Mesendoderm (in vitro differentiated cells): Measurements from ENCODE around the gene KLHDC3. TPM values are rescaled to one million over a fixed set of nuclear protein-coding genes. Genes with fewer than 3 reads are reported as not detected.

Experiments used
- DNase-seq: peaks from one replicate; pipeline ENCODE4 v3.0.0; 2013
- H2AK5ac ChIP-seq: 2 replicates; pipeline ENCODE4 v1.6.1; 2013; ENCODE audit warnings: low read length, inconsistent platforms
- H2BK120ac ChIP-seq: 2 replicates; pipeline ENCODE4 v1.6.1; 2013; ENCODE audit warnings: low read depth, mild to moderate bottlenecking, low read length, moderate library complexity, mixed read lengths
- H2BK15ac ChIP-seq: replicated peaks from 2 replicates; pipeline ENCODE4 v1.6.1; 2013; ENCODE audit warnings: low read depth, mild to moderate bottlenecking, moderate library complexity
- H2BK5ac ChIP-seq: 2 replicates; pipeline ENCODE4 v1.6.1; 2013; ENCODE audit warnings: low read length, inconsistent platforms
- H3K18ac ChIP-seq: 2 replicates; pipeline ENCODE4 v1.6.1; 2013; ENCODE audit warnings: mild to moderate bottlenecking, low read length, mixed read lengths
- H3K23ac ChIP-seq: one replicate; pipeline ENCODE4 v1.6.1; 2013; ENCODE audit warnings: low read length
- H3K27ac ChIP-seq: 2 replicates; pipeline ENCODE4 v1.5.1; 2013; ENCODE audit warnings: low read depth, mild to moderate bottlenecking, inconsistent platforms, low read length, moderate library complexity
- H3K27me3 ChIP-seq: 2 replicates; pipeline ENCODE4 v1.6.1; 2013; ENCODE audit warnings: low read length, control low read depth, mild to moderate bottlenecking, inconsistent platforms; ENCODE audit not compliant: insufficient read depth, poor library complexity
- H3K36me3 ChIP-seq: 2 replicates; pipeline ENCODE4 v1.6.1; 2013; ENCODE audit warnings: low read length, inconsistent platforms; ENCODE audit not compliant: control insufficient read depth, insufficient read depth
- H3K4ac ChIP-seq: one replicate; pipeline ENCODE4 v1.6.1; 2013; ENCODE audit warnings: low read depth, mild to moderate bottlenecking, low read length, moderate library complexity
- H3K4me1 ChIP-seq: 2 replicates; pipeline ENCODE4 v1.6.1; 2013; ENCODE audit warnings: low read depth, low read length, inconsistent platforms; ENCODE audit not compliant: control insufficient read depth
- H3K4me2 ChIP-seq: 2 replicates; pipeline ENCODE4 v1.6.1; 2013; ENCODE audit warnings: low read length
- H3K4me3 ChIP-seq: 2 replicates; pipeline ENCODE4 v1.5.1; 2013; ENCODE audit warnings: mild to moderate bottlenecking, low read length
- H3K56ac ChIP-seq: one replicate; pipeline ENCODE4 v1.6.1; 2013; ENCODE audit warnings: low read length
- H3K79me1 ChIP-seq: 2 replicates; pipeline ENCODE4 v1.6.1; 2013; ENCODE audit warnings: low read length, inconsistent platforms
- H3K79me2 ChIP-seq: 2 replicates; pipeline ENCODE4 v1.6.1; 2013; ENCODE audit warnings: mild to moderate bottlenecking, low read length; ENCODE audit not compliant: control insufficient read depth, insufficient read depth
- H3K9ac ChIP-seq: 2 replicates; pipeline ENCODE4 v1.6.1; 2013; ENCODE audit warnings: low read length, inconsistent platforms
- H4K5ac ChIP-seq: one replicate; pipeline ENCODE4 v1.6.1; 2013; ENCODE audit warnings: low read length
- H4K8ac ChIP-seq: one replicate; pipeline ENCODE4 v1.6.1; 2013; ENCODE audit warnings: low read depth, mild to moderate bottlenecking, control low read depth, low read length, moderate library complexity
- WGBS: extraction: QIAGEN DNeasy Blood & Tissue Kit; methylation state at CpG from one replicate; pipeline ENCODE4 v1.1.7; 2013; ENCODE audit warnings: low lambda C conversion rate, missing lambda C conversion rate; ENCODE audit not compliant: insufficient coverage; ENCODE audit errors: extremely low coverage; 5-methylcytosine and 5-hydroxymethylcytosine counted together
- polyA plus RNA-seq, 2 experiments: library from polyadenylated mRNA; stranded (reverse); fragments of 200-250 nt; gene quantifications; one replicate each; pipeline ENCODE4 v1.2.3, GENCODE V29; 2013

KLHDC3 gene, protein sequence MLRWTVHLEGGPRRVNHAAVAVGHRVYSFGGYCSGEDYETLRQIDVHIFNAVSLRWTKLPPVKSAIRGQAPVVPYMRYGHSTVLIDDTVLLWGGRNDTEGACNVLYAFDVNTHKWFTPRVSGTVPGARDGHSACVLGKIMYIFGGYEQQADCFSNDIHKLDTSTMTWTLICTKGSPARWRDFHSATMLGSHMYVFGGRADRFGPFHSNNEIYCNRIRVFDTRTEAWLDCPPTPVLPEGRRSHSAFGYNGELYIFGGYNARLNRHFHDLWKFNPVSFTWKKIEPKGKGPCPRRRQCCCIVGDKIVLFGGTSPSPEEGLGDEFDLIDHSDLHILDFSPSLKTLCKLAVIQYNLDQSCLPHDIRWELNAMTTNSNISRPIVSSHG
- 87.8 TPM for polyA plus RNA-seq (2013, experiment 1 of 2)
- polyA plus RNA-seq (2013, experiment 2 of 2) = 87.5 TPM

DNA sequence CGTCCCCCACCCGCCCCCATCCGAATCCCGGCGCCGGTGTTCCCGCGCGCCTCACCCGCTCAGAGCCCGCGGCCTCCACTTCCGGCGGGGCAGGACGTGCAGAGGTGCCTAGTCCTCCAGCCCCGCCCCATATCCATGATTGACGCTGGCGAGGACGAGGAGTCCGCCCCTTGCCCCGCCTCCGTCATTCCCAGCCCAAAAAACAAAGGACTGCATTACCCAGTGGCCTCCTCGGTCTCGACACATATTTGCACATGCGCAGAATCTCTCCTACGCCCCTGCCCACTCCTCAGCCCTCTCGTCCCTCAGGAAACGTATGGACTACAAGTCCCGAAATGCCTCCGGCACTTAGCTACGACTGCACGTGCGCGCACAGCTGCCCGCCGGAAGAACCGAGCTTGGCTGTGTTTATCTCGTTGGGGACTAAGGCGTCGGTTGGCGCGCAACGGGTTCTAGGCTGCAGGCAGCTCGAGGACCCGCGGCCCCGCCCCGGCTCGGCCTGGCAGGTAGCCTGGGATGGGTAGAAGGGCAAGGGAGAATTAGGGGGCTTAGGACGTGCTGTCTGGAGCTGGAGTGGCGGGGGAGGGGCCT, at the start of gene KLHDC3, which contains the start of gene MEA1:
KLHDC3 (plus strand) TSS at position 407 of the 591 bp plus-strand sequence. CDS start 2,944 bp downstream, outside the sequence.
MEA1 (minus strand) TSS at position 104 of the 591 bp plus-strand sequence. CDS start 133 bp downstream, outside the sequence.
- Histone ChIP-seq H2BK15ac (no peak within 1 kb of the TSS), H3K4me2 (peak within 1 kb of the TSS; percentile 98), H4K8ac (peak within 1 kb of the TSS; percentile 82), H2BK120ac (no peak within 1 kb of the TSS), H4K5ac (no peak within 1 kb of the TSS), H3K23ac (peak within 1 kb of the TSS; percentile 83), H2AK5ac (peak within 1 kb of the TSS; percentile 88), H3K27ac (peak within 1 kb of the TSS; percentile 48), H3K4me1 (peaks cover 6% of the 10 kb centered on the region), H3K56ac (peak within 1 kb of the TSS; percentile 96), H3K18ac (peak within 1 kb of the TSS; percentile 19), H2BK5ac (peak within 1 kb of the TSS; percentile 56), H3K4me3 (peak within 1 kb of the TSS; percentile 88), H3K9ac (peak within 1 kb of the TSS; percentile 93), H3K4ac (no peak within 1 kb of the TSS), H3K36me3 (peaks cover 20% of the 10 kb centered on the region), H3K79me2 (peaks cover 21% of the 10 kb centered on the region), H3K79me1 (peaks cover 16% of the 10 kb centered on the region), H3K27me3 (no peaks in the 10 kb centered on the region)
- DNase-seq = peak; percentile 100
- WGBS = no CpG with 5 or more reads among the region's 51 CpGs

DNA sequence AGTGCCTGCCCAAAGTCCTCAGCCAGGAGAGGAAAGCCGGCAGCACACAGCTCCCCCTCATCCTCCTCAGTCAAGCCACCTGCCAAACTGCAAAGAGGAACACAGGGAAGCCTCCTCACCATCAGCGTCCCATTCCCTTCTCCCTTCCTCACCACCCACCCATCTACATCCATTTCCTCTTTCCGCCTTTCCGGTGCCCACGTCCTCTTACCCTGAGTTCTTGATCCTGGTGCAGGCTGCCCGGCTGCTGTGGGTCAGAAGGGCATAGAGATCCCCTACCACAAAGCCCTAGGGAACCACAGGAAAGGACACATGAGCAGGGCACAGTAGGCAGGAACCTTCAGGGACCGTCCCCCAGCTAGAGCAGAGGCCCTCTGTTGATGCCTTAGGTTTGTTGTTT, 47.5 kb upstream of the KLHDC3 start:
- Histone ChIP-seq H3K4me1 (peaks cover 2% of the 10 kb centered on the region), H3K4ac (no peak overlapping the region), H3K4me2 (no peak overlapping the region), H3K9ac (no peak overlapping the region), H2BK5ac (no peak overlapping the region), H3K27ac (no peak overlapping the region), H3K56ac (no peak overlapping the region), H3K36me3 (no peaks in the 10 kb centered on the region), H4K5ac (no peak overlapping the region), H2BK15ac (no peak overlapping the region), H3K79me2 (no peaks in the 10 kb centered on the region), H2BK120ac (no peak overlapping the region), H3K23ac (no peak overlapping the region), H2AK5ac (no peak overlapping the region), H3K18ac (no peak overlapping the region), H3K4me3 (no peak overlapping the region), H3K27me3 (no peaks in the 10 kb centered on the region), H4K8ac (no peak overlapping the region), H3K79me1 (no peaks in the 10 kb centered on the region)
- no CpG with 5 or more reads among the region's 7 CpGs for WGBS
- no peak for DNase-seq

DNA sequence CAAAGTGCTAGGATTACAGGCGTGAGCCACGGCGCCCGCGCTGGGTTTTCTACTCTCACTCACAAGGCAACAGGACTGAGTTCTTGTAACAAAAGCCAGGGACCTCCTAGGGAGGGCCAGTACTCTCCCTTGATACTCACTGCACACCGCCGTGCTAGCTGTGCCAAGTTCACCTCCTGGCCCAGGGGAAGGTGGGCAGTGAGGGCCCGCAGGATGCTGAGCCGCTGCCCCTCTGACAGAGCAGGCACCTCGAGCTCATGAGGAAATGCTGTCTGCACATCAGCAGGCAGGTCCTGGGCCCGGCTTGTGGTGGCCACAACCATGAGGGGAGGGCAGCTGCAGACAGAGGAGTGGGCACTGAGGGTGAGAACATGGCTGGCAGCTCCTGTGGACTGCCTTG, 46.8 kb upstream of the KLHDC3 start:
- Histone ChIP-seq H3K27ac (no peak overlapping the region), H3K79me1 (no peaks in the 10 kb centered on the region), H3K23ac (no peak overlapping the region), H2AK5ac (no peak overlapping the region), H3K4me2 (no peak overlapping the region), H3K56ac (no peak overlapping the region), H4K5ac (no peak overlapping the region), H3K27me3 (no peaks in the 10 kb centered on the region), H3K36me3 (no peaks in the 10 kb centered on the region), H3K4me3 (no peak overlapping the region), H3K9ac (no peak overlapping the region), H2BK120ac (no peak overlapping the region), H2BK15ac (no peak overlapping the region), H2BK5ac (no peak overlapping the region), H3K4ac (no peak overlapping the region), H3K79me2 (no peaks in the 10 kb centered on the region), H4K8ac (no peak overlapping the region), H3K18ac (no peak overlapping the region), H3K4me1 (peaks cover 2% of the 10 kb centered on the region)
- WGBS = no CpG with 5 or more reads among the region's 11 CpGs
- no peak for DNase-seq

DNA sequence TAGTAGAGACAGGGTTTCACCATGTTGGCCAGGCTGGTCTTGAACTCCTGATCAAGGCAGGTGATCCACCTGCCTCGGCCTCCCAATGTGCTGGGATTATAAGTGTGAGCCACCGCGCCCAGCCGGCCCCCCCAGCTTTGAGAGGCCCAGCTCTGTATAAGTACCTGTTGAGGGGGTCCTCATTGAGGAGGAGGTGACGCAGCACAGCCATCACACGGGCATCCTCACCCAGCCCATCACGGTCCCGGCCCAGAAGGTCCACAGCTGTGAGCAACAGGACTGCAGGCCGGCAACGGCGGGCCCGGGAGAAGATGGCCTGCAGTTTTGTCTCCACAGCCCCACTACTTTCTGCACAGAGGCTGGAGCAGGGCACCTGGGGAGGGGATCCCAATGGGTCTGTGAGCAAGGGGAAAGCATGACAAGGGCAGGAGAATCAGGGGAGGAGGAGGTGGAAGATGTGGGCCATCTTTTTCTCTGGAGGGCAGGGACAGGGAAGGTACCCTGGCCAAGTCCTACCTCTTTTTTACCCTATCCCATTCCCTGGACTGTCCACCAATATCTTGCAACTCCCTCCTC, 45.8 kb upstream of the KLHDC3 start:
- Histone ChIP-seq H2BK120ac (no peak overlapping the region), H3K36me3 (no peaks in the 10 kb centered on the region), H4K8ac (no peak overlapping the region), H3K4me1 (peaks cover 2% of the 10 kb centered on the region), H3K79me1 (no peaks in the 10 kb centered on the region), H3K4me2 (no peak overlapping the region), H2BK5ac (no peak overlapping the region), H3K23ac (no peak overlapping the region), H3K27me3 (no peaks in the 10 kb centered on the region), H3K27ac (no peak overlapping the region), H3K18ac (no peak overlapping the region), H2AK5ac (no peak overlapping the region), H3K9ac (no peak overlapping the region), H2BK15ac (no peak overlapping the region), H3K56ac (no peak overlapping the region), H3K79me2 (no peaks in the 10 kb centered on the region), H4K5ac (no peak overlapping the region), H3K4ac (no peak overlapping the region), H3K4me3 (no peak overlapping the region)
- no CpG with 5 or more reads among the region's 12 CpGs for WGBS
- no peak for DNase-seq

DNA sequence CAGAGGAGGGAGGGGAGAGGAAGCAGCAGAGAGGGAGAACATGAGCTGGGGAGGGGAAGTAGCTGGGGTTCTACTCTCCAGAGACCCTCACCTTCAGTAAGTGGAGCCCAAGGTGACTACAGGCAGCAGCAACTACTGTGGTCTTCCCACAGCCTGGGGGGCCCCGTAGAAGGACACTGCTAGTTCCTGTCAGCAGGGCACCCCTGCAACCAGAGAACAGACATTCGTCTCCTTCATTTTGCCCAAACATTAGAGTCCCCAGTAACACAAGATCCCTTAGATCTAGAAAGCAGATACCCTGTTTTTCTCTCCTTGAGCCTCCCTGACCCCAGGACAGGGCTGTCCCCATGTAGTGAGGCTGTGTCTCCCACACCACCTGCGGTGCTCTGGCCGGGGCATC, 45.3 kb upstream of the KLHDC3 start:
- Histone ChIP-seq H2BK120ac (no peak overlapping the region), H3K79me2 (no peaks in the 10 kb centered on the region), H2AK5ac (no peak overlapping the region), H2BK15ac (no peak overlapping the region), H4K5ac (no peak overlapping the region), H3K4me1 (peaks cover 2% of the 10 kb centered on the region), H3K18ac (no peak overlapping the region), H3K56ac (no peak overlapping the region), H4K8ac (no peak overlapping the region), H3K4me3 (no peak overlapping the region), H3K4ac (no peak overlapping the region), H3K4me2 (no peak overlapping the region), H3K23ac (no peak overlapping the region), H3K9ac (no peak overlapping the region), H3K27ac (no peak overlapping the region), H3K79me1 (no peaks in the 10 kb centered on the region), H3K27me3 (no peaks in the 10 kb centered on the region), H2BK5ac (no peak overlapping the region), H3K36me3 (no peaks in the 10 kb centered on the region)
- no CpG with 5 or more reads among the region's 4 CpGs for WGBS
- no peak for DNase-seq
